Neural cell (in vitro differentiated cells): ENCODE data around the gene ABCA2.

Experiments used
- CTCF ChIP-seq: fragments of 450-650 bp; IDR thresholded peaks from 2 replicates; pipeline ENCODE4 v1.5.1; 2014; ENCODE audit warnings: antibody characterized with exemption, mild to moderate bottlenecking, moderate library complexity; ENCODE audit not compliant: poor library complexity, severe bottlenecking
- EP300 ChIP-seq: fragments of 450-650 bp; conservative IDR thresholded peaks from 2 replicates; pipeline ENCODE4 v1.6.1; 2014; ENCODE audit warnings: antibody characterized with exemption, mild to moderate bottlenecking, moderate library complexity; ENCODE audit not compliant: poor library complexity, severe bottlenecking
- EZH2 ChIP-seq: fragments of 200-600, 300-800 bp; shearing (Covaris generic), sonication (generic); IDR thresholded peaks from 2 replicates; pipeline ENCODE4 v1.6.1; 2014; ENCODE audit warnings: antibody characterized with exemption, low read length, borderline replicate concordance, mild to moderate bottlenecking; ENCODE audit not compliant: insufficient read depth, poor library complexity, severe bottlenecking
- MXI1 ChIP-seq: fragments of 450-650 bp; conservative IDR thresholded peaks from 2 replicates; pipeline ENCODE4 v1.6.1; 2014; ENCODE audit warnings: antibody characterized with exemption, mild to moderate bottlenecking; ENCODE audit not compliant: poor library complexity, severe bottlenecking
- POLR2AphosphoS5 ChIP-seq: IDR thresholded peaks from 2 replicates; pipeline ENCODE4 v1.6.1; 2012
- RAD21 ChIP-seq: fragments of 450-650 bp; conservative IDR thresholded peaks from 2 replicates; pipeline ENCODE4 v1.6.1; 2014; ENCODE audit warnings: antibody characterized with exemption, mild to moderate bottlenecking, moderate library complexity
- REST ChIP-seq: IDR thresholded peaks from 2 replicates; pipeline ENCODE4 v1.6.1; 2012; ENCODE audit warnings: borderline replicate concordance
- SMC3 ChIP-seq: fragments of 450-650 bp; conservative IDR thresholded peaks from 2 replicates; pipeline ENCODE4 v1.6.1; 2014; ENCODE audit warnings: antibody characterized with exemption, mild to moderate bottlenecking, moderate library complexity; ENCODE audit not compliant: poor library complexity
- TAF1 ChIP-seq: IDR thresholded peaks from 2 replicates; pipeline ENCODE4 v1.6.1; 2012; ENCODE audit warnings: low read depth

DNA sequence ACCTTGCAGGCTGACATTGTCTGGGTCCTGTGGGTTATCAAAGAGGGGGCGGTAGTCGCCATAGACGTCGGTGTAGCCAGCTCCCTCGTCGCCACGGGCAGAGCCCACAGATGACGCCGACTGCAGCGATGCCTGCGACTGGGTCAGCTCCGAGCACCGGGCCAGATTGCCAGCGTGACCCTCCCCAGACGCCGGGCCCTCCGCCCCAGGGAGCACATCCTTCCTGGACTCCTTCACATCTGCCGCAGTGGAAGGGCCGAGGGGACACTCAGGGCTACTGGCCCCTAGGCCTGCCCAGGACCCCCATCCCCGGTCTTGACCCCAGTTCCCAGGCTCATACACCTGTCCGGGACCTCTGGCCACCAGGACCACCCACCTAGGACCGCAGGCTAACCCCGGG lies 13.9 kb downstream of the ABCA2 start:
- TF ChIP-seq CTCF, result no peak
- TF ChIP-seq EZH2, result no peak
- TF ChIP-seq RAD21, result no peak
- TF ChIP-seq TAF1, result no peak
- TF ChIP-seq POLR2AphosphoS5, result no peak
- TF ChIP-seq REST, result no peak
- TF ChIP-seq EP300, result no peak
- TF ChIP-seq SMC3, result no peak
- TF ChIP-seq MXI1, result no peak
